ENCODE results near the gene BICD1. TPM values are rescaled to one million over a fixed set of nuclear protein-coding genes. Genes with fewer than 3 reads are reported as not detected.
A peak's percentile ranks its signal among the peaks of the same experiment; 100 is the strongest.

BICD1 gene
- total and polyA plus RNA-seq, 4 donors: 3.0 to 42.6 (median 25.2) TPM

- Histone ChIP-seq H3K9me3 (ENCODE audit: control insufficient read depth, low read length) (no peaks in the 10 kb centered on the region), H3K4me1 (ENCODE audit: control insufficient read depth in 1 of 2, insufficient read depth in 2 of 2, low read length in 2 of 2) (no peaks in the 10 kb centered on the region), H3K27ac (ENCODE audit: low read depth in 1 of 2, low read length in 2 of 2) (no peak overlapping the region), H3K27me3 (ENCODE audit: control insufficient read depth in 1 of 2, insufficient read depth in 2 of 2, low read length in 1 of 2) (no peaks in the 10 kb centered on the region), H3K36me3 (ENCODE audit: control insufficient read depth in 1 of 2, insufficient read depth in 2 of 2, low read length in 1 of 2) (no peaks in the 10 kb centered on the region), H3K4me3 (ENCODE audit: low read length in 2 of 2) (no peak overlapping the region)
- 80 to 83% methylated on average over 4 of the region's 4 CpGs for WGBS, 2 donors
- intact Hi-C loops (cut with DNase I): no loop called here
- DNase-seq (no peak), ATAC-seq (ENCODE audit: low FRiP score) (no peak)
Observed at GRCh38 chr12:32336261-32336660, 229.6 kb downstream of the BICD1 start.

GRCh38 chr12:32343496-32343895, 236.8 kb downstream of the BICD1 start:
- no peak for ATAC-seq (ENCODE audit: low FRiP score)
- intact Hi-C loops (cut with DNase I): no loop called here

GRCh38 chr12:32344047-32344446, 237.4 kb downstream of the BICD1 start:
- 87 to 89% methylated on average over 7 of the region's 7 CpGs for WGBS, 2 donors
- DNase-seq (no peak), ATAC-seq (ENCODE audit: low FRiP score) (no peak)
- H3K4me3 ChIP-seq (ENCODE audit: low read length in 2 of 2): no peak overlapping the region
- H3K9me3 ChIP-seq (ENCODE audit: control insufficient read depth, low read length): no peaks in the 10 kb centered on the region
- H3K27ac ChIP-seq (ENCODE audit: low read depth in 1 of 2, low read length in 2 of 2): no peak overlapping the region
- no peaks in the 10 kb centered on the region for H3K27me3 ChIP-seq (ENCODE audit: control insufficient read depth in 1 of 2, insufficient read depth in 2 of 2, low read length in 1 of 2)
- H3K4me1 ChIP-seq (ENCODE audit: control insufficient read depth in 1 of 2, insufficient read depth in 2 of 2, low read length in 2 of 2): no peaks in the 10 kb centered on the region
- intact Hi-C loops (cut with DNase I): no loop called here
- H3K36me3 ChIP-seq (ENCODE audit: control insufficient read depth in 1 of 2, insufficient read depth in 2 of 2, low read length in 1 of 2): peaks cover 0 to 3% of the 10 kb centered on the region in 2 donors

More at GRCh38 chr12:32343496-32343895, 236.8 kb downstream of the BICD1 start:
- Histone ChIP-seq H3K4me3 (ENCODE audit: low read length in 2 of 2) (no peak overlapping the region), H3K36me3 (ENCODE audit: control insufficient read depth in 1 of 2, insufficient read depth in 2 of 2, low read length in 1 of 2) (no peaks in the 10 kb centered on the region), H3K27me3 (ENCODE audit: control insufficient read depth in 1 of 2, insufficient read depth in 2 of 2, low read length in 1 of 2) (no peaks in the 10 kb centered on the region), H3K27ac (ENCODE audit: low read depth in 1 of 2, low read length in 2 of 2) (no peak overlapping the region), H3K9me3 (ENCODE audit: control insufficient read depth, low read length) (no peaks in the 10 kb centered on the region), H3K4me1 (ENCODE audit: control insufficient read depth in 1 of 2, insufficient read depth in 2 of 2, low read length in 2 of 2) (no peaks in the 10 kb centered on the region)
- 95 to 99% methylated on average over 1 of the region's 1 CpG for WGBS, 2 donors
- DNase-seq: no peak

GRCh38 chr12:32353540-32353939, 246.9 kb downstream of the BICD1 start:
- Histone ChIP-seq H3K27ac (ENCODE audit: low read depth in 1 of 2, low read length in 2 of 2) (no peak overlapping the region), H3K36me3 (ENCODE audit: control insufficient read depth in 1 of 2, insufficient read depth in 2 of 2, low read length in 1 of 2) (peaks cover 0 to 3% of the 10 kb centered on the region in 2 donors), H3K4me1 (ENCODE audit: control insufficient read depth in 1 of 2, insufficient read depth in 2 of 2, low read length in 2 of 2) (no peaks in the 10 kb centered on the region), H3K27me3 (ENCODE audit: control insufficient read depth in 1 of 2, insufficient read depth in 2 of 2, low read length in 1 of 2) (no peaks in the 10 kb centered on the region), H3K4me3 (ENCODE audit: low read length in 2 of 2) (no peak overlapping the region), H3K9me3 (ENCODE audit: control insufficient read depth, low read length) (no peaks in the 10 kb centered on the region)
- ATAC-seq (ENCODE audit: low FRiP score): no peak
- WGBS, 2 donors: 63 to 81% methylated on average over 1 of the region's 1 CpG
- intact Hi-C loops (cut with DNase I): no loop called here
- no peak for DNase-seq

DNA sequence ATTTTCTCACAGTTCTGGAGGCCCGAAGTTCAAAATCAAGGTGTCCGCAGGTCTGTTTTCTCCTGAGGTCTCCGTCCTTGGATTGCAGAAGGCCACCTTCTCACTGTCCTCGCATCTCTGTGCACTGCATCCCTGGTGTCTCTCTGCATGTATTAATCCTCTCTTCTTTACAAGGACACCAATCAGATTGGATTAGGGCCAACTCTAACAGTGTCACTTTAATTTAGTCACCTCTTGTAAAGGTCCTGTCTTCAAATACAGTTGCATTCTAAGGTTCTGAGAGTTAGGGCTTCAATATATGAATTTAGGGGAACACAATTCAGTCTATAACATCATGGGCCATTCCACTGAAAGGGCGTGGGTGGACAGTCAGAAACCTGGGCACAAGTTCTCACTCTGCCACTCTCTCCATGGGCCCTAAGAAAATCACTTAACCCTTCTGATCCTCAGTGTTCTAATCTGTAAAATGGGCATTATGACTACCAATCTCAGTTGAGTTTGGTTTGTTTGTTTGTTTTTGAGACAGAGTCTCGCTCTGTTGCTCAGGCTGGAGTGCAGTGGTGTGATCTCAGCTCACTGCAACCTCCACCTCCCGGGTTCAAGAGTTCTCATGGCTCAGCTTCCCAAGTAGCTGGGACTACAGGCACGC, 251.1 kb downstream of the BICD1 start:
- Histone ChIP-seq H3K4me1 (ENCODE audit: control insufficient read depth in 1 of 2, insufficient read depth in 2 of 2, low read length in 2 of 2) (no peaks in the 10 kb centered on the region), H3K27me3 (ENCODE audit: control insufficient read depth in 1 of 2, insufficient read depth in 2 of 2, low read length in 1 of 2) (no peaks in the 10 kb centered on the region), H3K4me3 (ENCODE audit: low read length in 2 of 2) (no peak overlapping the region), H3K36me3 (ENCODE audit: control insufficient read depth in 1 of 2, insufficient read depth in 2 of 2, low read length in 1 of 2) (peaks cover 0 to 4% of the 10 kb centered on the region in 2 donors), H3K27ac (ENCODE audit: low read depth in 1 of 2, low read length in 2 of 2) (no peak overlapping the region), H3K9me3 (ENCODE audit: control insufficient read depth, low read length) (no peaks in the 10 kb centered on the region)
- no peak for DNase-seq
- intact Hi-C loops (cut with DNase I): no loop called here
- ATAC-seq (ENCODE audit: low FRiP score): no peak
- 97 to 99% methylated on average over 8 of the region's 8 CpGs for WGBS, 2 donors

DNA sequence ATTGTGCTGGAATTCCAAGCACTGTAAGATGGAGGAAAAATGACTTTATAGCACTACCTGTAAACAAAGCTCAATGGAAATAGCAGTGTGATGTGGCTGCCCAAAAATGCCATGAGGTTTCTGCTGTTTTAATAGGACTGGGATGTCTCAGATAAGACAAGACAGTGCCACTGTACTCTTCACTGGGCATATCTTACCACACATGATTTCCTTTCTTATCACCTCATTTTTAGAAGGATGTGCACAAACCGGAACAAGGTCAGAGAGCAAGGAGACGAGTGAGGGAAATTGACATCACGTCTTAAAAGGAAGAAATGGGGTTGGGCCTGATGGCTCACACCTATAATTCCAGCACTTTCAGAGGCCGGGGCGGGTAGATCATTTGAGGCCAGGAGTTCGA, 254.3 kb downstream of the BICD1 start:
- H3K36me3 ChIP-seq (ENCODE audit: control insufficient read depth in 1 of 2, insufficient read depth in 2 of 2, low read length in 1 of 2): peaks cover 0 to 4% of the 10 kb centered on the region in 2 donors
- WGBS, 2 donors: 93 to 97% methylated on average over 6 of the region's 6 CpGs
- no peaks in the 10 kb centered on the region for H3K9me3 ChIP-seq (ENCODE audit: control insufficient read depth, low read length)
- no peak overlapping the region for H3K27ac ChIP-seq (ENCODE audit: low read depth in 1 of 2, low read length in 2 of 2)
- DNase-seq (no peak), ATAC-seq (ENCODE audit: low FRiP score) (no peak)
- no peak overlapping the region for H3K4me3 ChIP-seq (ENCODE audit: low read length in 2 of 2)
- no peaks in the 10 kb centered on the region for H3K27me3 ChIP-seq (ENCODE audit: control insufficient read depth in 1 of 2, insufficient read depth in 2 of 2, low read length in 1 of 2)
- intact Hi-C loops (cut with DNase I): loop anchor here in 1 of 2 donors (10.0 kb wide), 1 partner anchor 314 kb away; the partner anchor contains the start of gene DNM1L
- H3K4me1 ChIP-seq (ENCODE audit: control insufficient read depth in 1 of 2, insufficient read depth in 2 of 2, low read length in 2 of 2): no peaks in the 10 kb centered on the region

GRCh38 chr12:32362892-32363291, 256.2 kb downstream of the BICD1 start:
- H3K4me1 ChIP-seq (ENCODE audit: control insufficient read depth in 1 of 2, insufficient read depth in 2 of 2, low read length in 2 of 2): no peaks in the 10 kb centered on the region
- intact Hi-C loops (cut with DNase I): loop anchor here in 1 of 2 donors (10.0 kb wide), 1 partner anchor 312 kb away; the partner anchor contains the start of gene DNM1L
- DNase-seq (no peak), ATAC-seq (ENCODE audit: low FRiP score) (no peak)
- H3K27me3 ChIP-seq (ENCODE audit: control insufficient read depth in 1 of 2, insufficient read depth in 2 of 2, low read length in 1 of 2): no peaks in the 10 kb centered on the region
- H3K36me3 ChIP-seq (ENCODE audit: control insufficient read depth in 1 of 2, insufficient read depth in 2 of 2, low read length in 1 of 2): peaks cover 0 to 4% of the 10 kb centered on the region in 2 donors
- H3K27ac ChIP-seq (ENCODE audit: low read depth in 1 of 2, low read length in 2 of 2): no peak overlapping the region
- no peak overlapping the region for H3K4me3 ChIP-seq (ENCODE audit: low read length in 2 of 2)
- H3K9me3 ChIP-seq (ENCODE audit: control insufficient read depth, low read length): no peaks in the 10 kb centered on the region
- 82 to 89% methylated on average over 3 of the region's 3 CpGs for WGBS, 2 donors

DNA sequence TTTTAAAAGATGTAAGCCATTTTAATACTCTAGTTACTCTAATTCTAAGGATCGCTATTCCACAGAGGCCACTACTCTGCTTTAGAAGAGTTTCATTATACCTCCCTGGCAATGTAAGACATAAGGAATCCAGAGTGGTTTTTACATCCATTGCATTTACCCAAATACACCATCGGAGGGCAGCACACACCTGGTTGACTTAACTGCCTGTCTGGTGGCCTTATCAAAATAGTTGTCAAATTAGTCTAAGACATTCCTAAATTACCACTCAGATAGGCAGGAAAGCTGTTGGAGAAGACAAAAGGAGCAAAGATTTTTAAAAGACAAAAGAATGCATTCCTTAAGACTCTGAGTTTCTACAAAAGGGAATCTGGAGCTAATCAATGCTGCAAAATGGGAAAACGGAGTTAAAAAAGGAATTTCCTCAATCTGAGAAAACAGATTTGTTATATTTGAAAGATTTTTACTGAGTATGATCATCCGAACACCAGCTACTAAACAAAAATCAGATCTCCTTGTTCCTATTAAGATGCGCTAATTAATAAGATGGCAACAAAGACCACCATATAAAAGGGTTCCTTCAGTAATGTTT, 258.9 kb downstream of the BICD1 start:
- WGBS, 2 donors: 52 to 59% methylated on average over 5 of the region's 5 CpGs
- DNase-seq: no peak
- ATAC-seq (ENCODE audit: low FRiP score): peak; percentile 69
- Histone ChIP-seq H3K4me3 (ENCODE audit: low read length in 2 of 2) (no peak overlapping the region), H3K27me3 (ENCODE audit: control insufficient read depth in 1 of 2, insufficient read depth in 2 of 2, low read length in 1 of 2) (no peaks in the 10 kb centered on the region), H3K27ac (ENCODE audit: low read depth in 1 of 2, low read length in 2 of 2) (no peak overlapping the region), H3K36me3 (ENCODE audit: control insufficient read depth in 1 of 2, insufficient read depth in 2 of 2, low read length in 1 of 2) (peaks cover 0 to 4% of the 10 kb centered on the region in 2 donors), H3K9me3 (ENCODE audit: control insufficient read depth, low read length) (no peaks in the 10 kb centered on the region), H3K4me1 (ENCODE audit: control insufficient read depth in 1 of 2, insufficient read depth in 2 of 2, low read length in 2 of 2) (no peaks in the 10 kb centered on the region)
- intact Hi-C loops (cut with DNase I): loop anchor here (5.0 to 10.0 kb wide), 2 partner anchors 292 to 309 kb away; partner anchors contain the start of gene DNM1L (in 1 of the 2)

DNA sequence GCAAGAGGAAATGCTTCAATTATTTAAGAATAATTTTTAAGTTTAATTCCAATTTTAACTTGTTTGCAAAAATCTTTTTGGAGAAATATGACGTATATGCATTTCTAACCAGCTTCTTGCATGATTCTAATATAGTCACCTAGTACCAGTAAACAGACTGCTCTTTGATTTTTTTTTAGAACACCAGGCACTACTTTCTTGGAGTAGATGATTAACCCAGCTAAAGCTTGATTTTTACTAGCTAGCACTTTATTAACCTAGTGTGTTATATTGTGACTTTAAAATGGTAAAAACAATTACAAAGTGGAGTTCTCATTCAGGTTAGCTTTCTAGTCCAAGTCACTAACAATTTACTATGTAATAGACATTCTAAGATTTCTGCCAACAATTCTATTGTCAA, 260.1 kb downstream of the BICD1 start:
- intact Hi-C loops (cut with DNase I): loop anchor here (5.0 to 10.0 kb wide), 2 partner anchors 291 to 308 kb away; partner anchors contain the start of gene DNM1L (in 1 of the 2)
- no peaks in the 10 kb centered on the region for H3K27me3 ChIP-seq (ENCODE audit: control insufficient read depth in 1 of 2, insufficient read depth in 2 of 2, low read length in 1 of 2)
- H3K36me3 ChIP-seq (ENCODE audit: control insufficient read depth in 1 of 2, insufficient read depth in 2 of 2, low read length in 1 of 2): no peaks in the 10 kb centered on the region
- H3K4me3 ChIP-seq (ENCODE audit: low read length in 2 of 2): no peak overlapping the region
- no peaks in the 10 kb centered on the region for H3K9me3 ChIP-seq (ENCODE audit: control insufficient read depth, low read length)
- DNase-seq: no peak
- WGBS, 2 donors: 81 to 86% methylated on average over 1 of the region's 1 CpG
- no peak overlapping the region for H3K27ac ChIP-seq (ENCODE audit: low read depth in 1 of 2, low read length in 2 of 2)
- ATAC-seq (ENCODE audit: low FRiP score): no peak
- H3K4me1 ChIP-seq (ENCODE audit: control insufficient read depth in 1 of 2, insufficient read depth in 2 of 2, low read length in 2 of 2): no peaks in the 10 kb centered on the region

Data from aorta (tissue), 5 donors.